HG03342 (cell line): ENCODE measurements around the gene RALGPS1.

Experiments
- ATAC-seq: cut with Tn5 transposase; IDR thresholded peaks from one replicate; pipeline ENCODE4 v1.9.1; 2021; ENCODE audit warnings: mild to moderate bottlenecking, moderate library complexity; ENCODE audit not compliant: unreplicated experiment

RALGPS1 gene

DNA sequence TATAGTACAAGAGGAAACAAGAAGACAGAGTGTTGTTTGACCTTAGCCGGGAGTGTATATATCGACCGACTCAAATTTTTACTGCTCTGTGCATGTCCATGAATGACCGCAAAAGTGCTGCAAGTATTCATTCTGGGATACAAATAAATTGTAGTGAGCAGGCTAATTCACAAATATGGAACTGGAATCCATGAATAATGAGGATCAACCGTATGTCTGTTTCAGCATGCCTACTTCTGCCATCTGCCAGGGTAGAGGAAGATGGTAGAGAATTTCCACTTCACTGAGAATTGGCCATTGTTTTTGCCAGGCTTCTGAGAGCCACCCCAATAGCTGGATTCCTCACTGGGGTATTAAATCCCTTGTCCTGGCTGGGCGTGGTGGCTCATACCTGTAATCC, 8.5 kb upstream of the RALGPS1 start:
- no peak for ATAC-seq

DNA sequence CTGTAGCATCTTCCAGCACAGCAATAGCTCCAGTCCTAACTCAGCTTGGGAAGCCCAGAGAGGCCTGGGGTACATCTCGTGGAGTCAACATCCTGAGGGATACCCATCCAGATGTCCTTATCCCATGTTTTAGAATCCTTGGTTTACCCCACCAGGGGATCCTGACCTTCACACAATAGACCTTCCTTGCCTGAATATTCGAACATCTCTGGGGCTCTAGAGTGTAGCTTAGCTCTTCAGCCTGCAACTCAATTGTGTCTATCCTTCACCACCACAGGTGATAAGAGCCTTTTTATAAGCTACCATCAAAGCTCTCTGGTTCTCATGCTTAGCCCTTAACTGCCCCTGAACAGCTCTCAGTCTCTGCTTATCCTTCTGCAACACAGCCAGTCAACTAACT, 7.5 kb upstream of the RALGPS1 start:
- no peak for ATAC-seq

DNA sequence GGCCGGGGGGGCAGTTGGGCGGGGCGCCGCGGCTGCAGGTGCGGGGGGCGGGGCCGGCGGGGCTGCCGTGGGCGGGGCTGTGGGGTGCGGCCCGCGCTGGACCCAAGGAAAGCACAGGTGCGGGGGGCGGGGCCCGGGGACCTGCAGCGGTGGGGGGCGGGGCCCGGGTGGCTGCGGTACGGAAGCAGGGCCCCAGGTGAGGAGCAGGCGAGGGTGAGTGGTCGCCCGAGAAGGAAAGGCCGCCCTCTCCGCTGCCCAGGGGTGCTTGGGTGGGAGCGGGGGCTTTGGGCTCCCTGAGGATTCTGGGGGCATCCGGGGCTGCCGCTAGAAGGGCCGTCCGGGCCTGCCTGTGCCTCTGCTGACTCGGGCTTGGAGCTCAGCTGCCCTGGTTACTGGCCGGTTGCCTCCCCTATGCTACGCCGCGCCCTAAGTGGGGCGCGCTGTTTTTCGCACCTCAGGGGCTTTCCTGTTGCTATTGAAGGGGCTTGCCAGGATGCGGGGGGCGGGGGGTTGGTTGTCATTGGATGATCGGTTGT, 767 bp downstream of the RALGPS1 start:
- ATAC-seq: no peak

DNA sequence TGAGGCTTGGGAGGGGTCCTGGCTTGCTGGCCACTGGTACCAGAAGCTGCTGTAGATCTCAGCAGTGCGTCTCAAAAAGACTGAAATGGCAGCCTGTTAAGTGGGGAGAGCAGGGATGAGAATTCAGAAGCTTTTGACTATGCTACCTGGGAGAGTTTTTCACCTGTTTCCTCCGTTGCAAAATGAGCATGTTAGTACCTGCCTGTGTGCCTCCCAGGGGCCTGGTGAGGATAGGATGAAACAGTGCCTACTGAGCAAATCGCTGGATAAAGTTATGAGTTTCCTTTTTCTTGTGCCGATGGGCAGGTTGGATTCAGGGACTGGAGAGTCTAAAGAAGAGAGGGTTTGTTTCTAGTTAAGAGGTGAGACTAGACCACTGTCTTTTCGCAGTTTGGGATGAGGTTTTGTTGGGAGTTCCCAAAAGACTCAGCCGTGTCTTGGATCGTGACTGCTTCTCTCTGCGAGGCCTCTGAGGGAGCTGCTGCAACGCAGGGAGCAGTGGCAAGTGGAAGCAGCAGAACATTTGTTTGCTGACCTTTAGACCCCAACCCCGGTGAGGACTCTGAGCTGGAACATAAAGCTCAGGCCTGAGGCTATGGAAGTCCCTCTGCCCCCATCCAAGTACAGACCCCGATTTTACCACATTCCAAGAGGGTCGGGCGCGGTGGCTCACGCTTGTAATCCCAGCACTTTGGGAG, 1.4 kb downstream of the RALGPS1 start:
- ATAC-seq: no peak

DNA sequence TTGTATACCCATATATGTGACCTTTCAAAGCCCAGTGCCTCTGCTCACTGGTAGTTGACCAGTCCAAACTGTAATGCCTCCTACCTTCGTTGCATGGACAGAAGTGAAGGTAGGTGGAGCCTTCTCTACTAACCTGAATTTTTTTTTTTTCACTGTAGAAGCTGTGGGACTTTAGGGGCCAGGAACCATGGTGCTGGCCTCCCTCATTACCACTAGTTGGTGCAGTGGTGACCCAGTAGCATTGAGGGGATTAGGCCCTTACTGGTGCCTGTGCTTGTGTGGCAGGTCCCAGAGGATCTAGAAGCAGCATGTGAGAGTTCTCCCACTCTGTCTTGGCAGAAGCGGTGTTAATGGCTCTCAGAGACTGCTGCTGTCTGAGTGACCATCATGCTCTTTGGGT, 2.3 kb downstream of the RALGPS1 start:
- no peak for ATAC-seq

DNA sequence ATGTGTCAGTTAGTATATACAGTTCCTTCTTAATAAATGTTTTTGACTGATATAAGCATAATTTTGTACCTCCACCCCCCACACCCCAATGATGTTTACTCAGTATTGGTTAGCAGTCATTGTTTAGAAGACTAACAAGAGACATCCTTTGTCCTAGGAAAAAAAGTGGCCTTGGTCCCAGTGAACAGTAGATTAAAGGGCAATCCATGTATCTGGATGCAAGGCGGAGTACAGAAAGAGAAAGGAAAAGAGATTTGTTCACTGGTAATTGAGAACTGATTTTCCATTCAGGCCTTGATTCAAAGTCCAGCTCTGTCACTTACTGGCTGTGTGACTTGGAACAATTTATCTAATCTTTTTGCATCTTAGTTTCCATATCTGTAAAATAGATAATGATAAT, 4.6 kb downstream of the RALGPS1 start:
- ATAC-seq: no peak

DNA sequence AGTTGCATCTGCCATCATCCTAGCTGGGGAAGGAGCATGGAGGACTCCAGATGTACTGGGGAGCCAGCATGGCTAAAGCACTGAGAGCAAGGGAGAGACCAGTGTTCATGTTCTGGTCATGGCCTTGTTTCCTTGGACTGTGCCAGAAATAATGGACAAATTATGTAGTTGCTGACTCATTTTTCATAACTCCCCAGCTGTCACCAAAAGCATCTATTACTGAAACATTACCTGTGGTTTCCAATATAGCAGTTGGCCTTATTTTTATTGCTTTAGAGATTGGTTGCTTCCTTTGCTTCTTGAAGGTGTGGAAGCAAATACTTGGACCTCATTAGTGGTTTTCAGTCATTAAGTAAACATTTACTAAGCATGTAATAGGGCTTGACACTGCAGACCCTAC, 11.3 kb downstream of the RALGPS1 start:
- no peak for ATAC-seq

DNA sequence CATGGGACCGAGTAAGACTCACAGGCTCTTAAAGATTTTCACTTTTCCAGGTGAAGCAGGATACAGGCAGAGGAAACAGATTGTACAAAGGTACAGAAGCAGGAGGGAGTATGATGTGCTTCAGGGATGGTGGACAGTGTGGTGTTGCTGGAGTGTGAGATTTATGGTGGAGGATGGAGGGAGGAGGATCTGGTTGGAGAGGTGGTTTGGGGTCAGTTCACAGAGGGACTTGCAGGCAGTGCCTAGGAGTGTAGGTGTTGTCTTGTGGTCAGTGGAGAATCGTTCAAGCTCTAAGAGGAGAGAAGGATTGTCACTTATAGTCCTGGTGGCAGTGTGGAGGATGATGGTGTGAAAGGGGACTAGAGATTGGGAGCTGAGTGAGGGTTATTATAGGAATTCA, 11.8 kb downstream of the RALGPS1 start:
- no peak for ATAC-seq

DNA sequence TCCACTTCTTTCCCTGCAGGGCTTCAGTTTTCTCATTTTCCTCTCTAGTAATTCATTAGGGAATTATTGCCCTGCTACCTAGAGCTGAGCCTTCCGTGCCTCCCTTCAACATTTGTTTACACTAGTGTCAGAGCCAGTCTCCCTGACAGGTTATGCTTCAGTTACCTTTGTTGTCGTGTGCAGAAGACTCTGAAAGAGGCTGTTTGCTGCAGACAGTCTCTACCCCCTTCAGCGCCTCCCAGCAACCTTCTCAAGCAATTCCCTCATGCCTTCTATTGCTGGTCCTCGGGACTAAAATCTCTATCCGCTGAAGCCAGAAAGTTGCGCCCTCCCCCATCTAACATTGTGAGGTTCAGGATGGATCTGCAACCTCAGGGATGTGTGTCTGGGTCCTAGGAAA, 12.8 kb downstream of the RALGPS1 start:
- no peak for ATAC-seq

DNA sequence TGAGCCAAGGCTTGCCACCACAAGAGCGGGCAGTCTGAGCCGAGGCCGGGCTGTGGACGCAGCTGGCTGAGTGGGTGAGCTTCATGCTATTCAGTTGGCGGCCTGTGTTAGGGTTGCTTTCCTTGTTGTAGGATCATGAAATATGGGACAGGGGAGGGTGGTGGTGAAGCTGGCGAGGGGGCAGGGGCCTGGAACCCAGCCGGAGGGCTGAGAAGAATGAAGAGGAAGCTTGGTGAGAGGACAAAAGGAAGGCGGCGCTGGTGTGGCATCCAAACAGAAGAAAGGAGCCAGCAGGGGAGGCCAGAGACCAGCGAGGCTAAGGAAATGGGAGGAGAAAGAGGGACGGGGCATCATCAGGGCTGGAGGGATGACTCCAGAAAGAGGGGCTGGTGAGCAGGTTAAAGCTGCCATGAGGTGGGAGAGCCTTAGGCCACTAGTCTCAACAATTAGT, 18.3 kb downstream of the RALGPS1 start:
- no peak for ATAC-seq

DNA sequence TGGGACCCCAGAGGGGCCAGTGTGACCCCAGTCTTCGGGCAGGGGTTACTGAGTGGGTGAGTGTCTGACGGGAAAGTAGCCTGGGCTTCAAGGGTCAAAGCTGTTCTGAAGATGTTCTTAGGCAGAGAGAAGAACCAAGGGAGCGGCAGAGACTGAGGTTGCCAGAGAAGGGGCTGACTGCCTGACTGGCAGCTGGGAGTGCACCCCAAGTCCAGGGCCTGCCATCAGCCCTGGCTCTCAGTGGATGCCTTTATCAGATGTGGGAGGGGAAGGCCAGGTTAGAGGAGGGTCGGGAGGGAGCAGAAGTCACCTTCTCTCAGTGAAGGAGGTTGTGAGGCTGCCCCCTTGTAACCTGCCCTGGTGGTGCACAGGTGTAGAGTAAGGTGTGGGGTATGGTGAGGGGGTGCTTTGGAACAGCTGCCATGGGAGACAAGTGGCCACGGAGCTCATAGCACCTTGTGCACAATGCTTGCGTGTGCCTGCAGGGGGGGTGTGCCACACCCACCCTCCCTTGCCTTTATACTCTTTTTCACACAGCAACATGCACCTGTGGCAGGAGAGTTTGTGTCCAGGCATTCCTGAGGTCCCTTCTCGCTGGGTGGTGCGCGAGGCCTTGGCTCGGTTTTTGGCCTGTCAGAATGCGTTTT, 18.9 kb downstream of the RALGPS1 start:
- ATAC-seq: no peak

DNA sequence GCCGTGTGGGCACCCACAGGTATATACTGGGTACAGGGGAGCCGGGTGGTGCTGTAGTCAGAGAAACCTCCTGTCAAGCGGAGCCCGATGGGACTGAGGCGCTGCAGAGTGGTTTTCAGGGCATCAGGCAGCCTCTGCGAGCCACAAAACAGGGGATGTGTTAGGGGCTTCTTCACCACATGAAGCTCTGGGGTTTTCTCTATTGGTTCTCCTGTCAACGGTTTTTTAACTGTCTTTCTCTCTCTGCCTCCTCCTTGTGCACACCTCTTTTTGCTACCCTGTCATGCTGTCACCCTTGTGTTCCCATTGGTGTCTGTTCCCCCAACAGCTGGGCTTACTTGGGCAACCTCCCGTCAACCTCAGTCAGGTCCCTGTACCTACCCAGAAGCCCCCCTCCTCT, 19.9 kb downstream of the RALGPS1 start:
- ATAC-seq: no peak

DNA sequence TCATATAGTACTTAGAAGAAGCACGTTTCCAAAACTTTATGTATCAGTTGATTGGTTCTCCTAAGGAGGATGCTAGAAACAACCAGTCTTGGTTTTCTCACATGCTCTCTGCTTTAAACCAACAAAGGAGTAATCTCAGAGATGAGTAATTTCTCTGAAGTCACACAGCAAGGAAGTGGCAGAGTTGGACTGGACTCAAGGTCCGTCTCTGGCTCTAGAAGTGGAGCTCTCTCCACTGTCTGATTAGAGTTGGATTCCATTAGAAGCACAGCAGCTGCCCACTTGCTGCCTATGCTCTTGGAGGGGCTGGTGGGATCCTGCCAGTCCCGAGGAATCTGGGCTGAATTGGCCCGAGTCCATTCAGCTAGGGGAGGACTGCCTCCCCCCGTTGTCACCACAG, 21.0 kb downstream of the RALGPS1 start:
- ATAC-seq: no peak

DNA sequence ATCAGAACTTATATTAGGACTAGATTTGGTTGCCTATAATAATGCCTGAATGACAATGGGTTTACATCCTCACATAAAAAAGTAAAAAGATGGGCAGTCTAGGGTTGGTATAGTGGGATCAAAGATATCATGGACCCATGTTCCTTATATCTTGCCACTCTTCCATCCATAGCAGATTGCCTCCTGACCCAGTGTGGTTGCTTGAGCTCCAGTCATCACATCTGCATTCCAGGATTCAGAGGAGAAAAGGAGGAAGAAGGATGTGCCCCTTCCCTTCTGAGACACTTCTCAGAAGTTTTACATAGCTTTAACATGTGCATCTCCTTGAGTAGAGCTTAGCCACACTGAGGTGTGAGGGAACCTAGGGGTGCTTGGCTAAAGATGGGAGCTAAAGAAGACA, 22.9 kb downstream of the RALGPS1 start:
- no peak for ATAC-seq

DNA sequence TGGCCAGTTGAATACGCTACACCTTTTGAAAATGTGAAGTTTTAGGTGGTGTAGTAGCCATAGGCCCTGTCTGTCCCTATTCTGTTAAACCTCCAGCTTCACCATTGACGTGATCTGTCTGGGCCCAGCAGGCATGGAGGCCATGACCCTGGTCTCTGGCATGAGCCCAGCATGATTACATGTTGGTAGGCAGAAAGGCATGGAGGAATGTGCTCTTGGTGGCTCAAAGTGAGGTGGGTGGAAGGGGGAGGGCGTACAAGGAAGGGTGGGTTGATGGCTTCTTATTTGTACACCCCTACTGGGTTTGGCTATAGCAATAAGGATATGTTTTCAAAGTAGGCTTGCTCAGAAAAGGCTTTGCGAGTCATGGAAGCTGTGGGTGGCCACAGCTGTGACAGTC, 23.7 kb downstream of the RALGPS1 start:
- ATAC-seq: no peak

DNA sequence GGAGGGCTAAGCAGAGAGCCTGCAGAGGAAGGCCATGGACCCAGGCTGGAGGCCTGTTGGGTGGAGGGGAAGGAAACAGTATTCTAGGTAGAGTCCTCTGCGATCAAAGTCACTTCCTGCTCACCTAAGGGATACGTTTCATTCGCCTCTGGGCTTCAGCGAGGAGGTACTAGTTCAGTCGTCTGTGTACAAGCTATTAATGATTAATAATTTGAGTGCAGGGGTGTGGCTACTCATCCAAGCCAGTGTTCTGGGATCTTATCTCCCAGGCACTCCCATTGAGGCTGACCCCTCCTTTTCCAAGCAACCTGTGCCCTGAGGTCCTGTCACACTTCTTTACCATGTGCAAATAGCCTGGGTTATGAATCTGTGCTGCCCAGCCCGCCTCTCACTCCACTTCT, 25.2 kb downstream of the RALGPS1 start:
- ATAC-seq: no peak

DNA sequence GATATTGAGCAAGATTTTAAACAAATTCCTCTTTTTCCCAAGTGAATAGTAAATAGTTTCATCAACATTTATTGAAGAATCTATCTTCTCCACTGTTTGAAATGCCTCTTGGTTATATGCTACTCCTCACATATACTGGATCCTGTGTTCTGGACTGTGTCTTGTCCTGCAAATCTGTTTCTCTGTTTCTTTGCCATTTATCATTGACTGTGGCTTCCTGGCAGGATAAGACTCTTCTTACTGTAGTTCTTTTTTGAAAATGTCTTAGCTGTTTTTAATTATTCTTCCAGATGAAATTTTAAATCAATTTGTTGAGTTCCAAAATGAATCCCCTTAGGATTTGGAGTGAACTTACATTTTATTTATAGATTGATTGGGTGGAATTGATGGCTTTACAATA, 27.8 kb downstream of the RALGPS1 start:
- ATAC-seq: no peak

DNA sequence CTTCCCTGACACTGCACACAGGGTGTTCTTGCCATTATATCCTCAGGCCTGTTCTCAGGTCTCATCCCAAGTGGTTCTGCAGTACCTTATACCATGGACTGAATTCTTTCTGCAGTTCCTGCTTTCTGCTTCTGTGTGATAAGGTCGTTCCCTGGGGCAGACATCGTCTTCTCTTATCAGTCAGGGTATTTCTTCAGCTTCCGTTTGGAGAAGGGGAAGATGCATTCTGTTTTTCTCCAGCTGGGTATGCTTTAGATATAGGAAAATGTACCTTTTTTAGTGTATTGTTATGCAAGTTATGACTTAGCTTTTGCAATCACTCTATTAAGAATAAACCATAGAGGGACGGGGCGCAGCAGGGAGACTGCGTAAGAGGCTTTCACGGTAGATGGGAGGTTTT, 31.1 kb downstream of the RALGPS1 start:
- no peak for ATAC-seq

DNA sequence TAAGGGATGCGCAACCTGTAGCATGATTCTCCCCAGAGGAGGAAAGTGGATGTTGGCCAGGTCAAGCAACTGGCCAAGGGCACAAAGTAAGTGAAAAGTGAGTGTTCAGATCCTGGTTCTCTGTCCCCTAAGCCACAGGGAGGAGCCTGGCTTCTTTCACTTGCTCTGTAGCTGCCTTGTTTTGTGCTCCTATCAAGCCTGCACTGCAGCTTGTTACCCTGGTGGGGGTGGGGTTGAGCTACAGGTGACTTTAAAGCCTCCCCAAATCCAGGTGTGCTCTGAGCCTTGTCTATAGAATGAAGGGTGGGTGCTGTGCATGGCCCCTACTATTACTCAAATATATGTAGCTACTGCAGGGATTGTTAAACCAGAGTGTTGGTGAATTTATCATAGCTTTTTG, 32.9 kb downstream of the RALGPS1 start:
- ATAC-seq: no peak

DNA sequence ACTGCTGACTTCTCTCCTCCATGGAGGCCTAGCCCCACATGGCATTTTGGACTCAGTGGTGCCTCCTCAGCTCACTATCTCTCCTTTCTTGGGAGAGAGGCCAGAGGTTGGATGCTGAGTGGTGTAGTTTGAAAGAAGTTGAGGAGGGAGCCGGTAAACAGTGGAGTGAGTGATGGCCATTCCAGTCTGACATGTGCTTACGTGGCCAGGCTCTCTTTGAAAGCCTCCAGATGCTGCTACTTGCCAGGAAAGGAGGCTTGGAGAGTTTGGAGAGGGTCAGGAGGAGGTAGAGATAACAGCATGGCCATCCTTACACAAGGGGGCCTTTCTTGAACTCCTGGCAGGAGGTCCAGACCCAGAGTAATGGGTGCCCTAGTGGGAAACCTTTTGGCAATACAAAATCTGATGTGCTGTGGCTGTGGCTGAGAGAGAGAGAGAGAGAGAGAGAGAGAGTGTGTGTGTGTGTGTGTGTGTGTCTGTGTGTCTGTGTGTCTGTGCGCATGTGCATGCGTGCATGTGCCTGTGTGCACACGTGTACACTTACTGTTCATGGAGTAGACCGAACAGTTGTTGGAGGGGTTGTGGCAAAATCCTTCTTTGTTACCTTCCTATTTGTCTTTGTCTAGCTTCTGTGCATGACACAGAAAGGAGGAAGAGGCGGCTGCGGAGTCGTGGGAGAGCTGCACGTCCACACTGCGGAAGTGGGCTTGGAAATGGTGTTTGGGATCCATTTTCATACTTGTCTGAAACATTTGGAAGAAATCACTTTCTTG, 37.8 kb downstream of the RALGPS1 start:
- no peak for ATAC-seq

DNA sequence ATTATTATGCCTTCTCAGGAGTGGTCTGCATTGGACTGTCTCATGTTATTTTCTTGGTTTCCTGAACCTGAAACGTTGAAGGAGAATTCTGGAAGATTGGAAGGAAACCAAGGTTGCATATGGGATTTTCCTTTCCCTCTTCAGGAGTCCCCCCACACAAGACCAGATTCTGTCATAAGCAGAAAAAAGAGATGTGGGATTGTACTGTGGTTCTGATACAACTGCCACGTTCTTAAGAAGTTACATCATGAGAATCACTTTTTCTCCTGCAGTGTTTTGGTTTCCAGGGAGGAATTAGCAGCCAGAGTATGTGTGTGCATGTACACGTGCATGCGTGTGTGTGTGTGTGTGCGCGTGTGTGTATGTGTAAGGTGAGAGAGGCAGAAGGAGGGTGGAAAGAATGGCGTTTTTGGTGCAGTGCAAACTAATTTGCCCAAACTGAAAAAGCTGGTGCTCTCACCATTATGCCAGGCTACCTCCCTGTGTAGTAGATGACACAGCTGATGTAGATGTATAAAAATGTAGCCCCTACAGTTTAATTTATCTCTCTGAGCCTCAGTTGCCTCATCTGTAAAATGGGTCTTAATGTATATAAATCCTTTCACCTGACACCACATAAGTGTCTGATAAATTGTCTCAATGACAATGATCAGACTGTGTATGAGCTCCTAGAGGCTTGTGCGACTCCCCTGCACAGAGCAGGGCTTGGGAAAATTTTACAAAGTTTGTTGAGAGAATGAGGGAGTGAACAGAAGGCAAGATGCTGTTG, 38.6 kb downstream of the RALGPS1 start:
- ATAC-seq: no peak
